Measurements from ENCODE around the gene PGC.
A peak's percentile ranks its signal among the peaks of the same experiment; 100 is the strongest.

The PGC gene

GRCh38 chr6:41713650-41714291 is 33.4 kb downstream of the PGC start:
- no peak overlapping the region for H3K4me3 ChIP-seq (ENCODE audit: low read depth, low read length)
- no peak for DNase-seq (ENCODE audit: low read depth)

GRCh38 chr6:41713159-41713649 is 34.0 kb downstream of the PGC start:
- no peak for TF ChIP-seq CTCF (IDR thresholded peaks at IDR 0.05; ENCODE audit: control insufficient read depth, extremely low read depth, insufficient read depth)
- H3K4me3 ChIP-seq (ENCODE audit: low read depth, low read length), result no peak overlapping the region
- DNase-seq (ENCODE audit: low read depth), result no peak

More at GRCh38 chr6:41713650-41714291, 33.4 kb downstream of the PGC start:
- no peak for TF ChIP-seq CTCF (IDR thresholded peaks at IDR 0.05; ENCODE audit: control insufficient read depth, extremely low read depth, insufficient read depth)

GRCh38 chr6:41712651-41713103 is 34.5 kb downstream of the PGC start:
- DNase-seq (ENCODE audit: low read depth), result peak; percentile 28
- TF ChIP-seq CTCF (IDR thresholded peaks at IDR 0.05; ENCODE audit: control insufficient read depth, extremely low read depth, insufficient read depth), result no peak

GRCh38 chr6:41711323-41712038 is 35.7 kb downstream of the PGC start:
- DNase-seq (ENCODE audit: low read depth), result no peak
- no peak overlapping the region for H3K4me3 ChIP-seq (ENCODE audit: low read depth, low read length)
- TF ChIP-seq CTCF (IDR thresholded peaks at IDR 0.05; ENCODE audit: control insufficient read depth, extremely low read depth, insufficient read depth), result no peak

More at GRCh38 chr6:41712651-41713103, 34.5 kb downstream of the PGC start:
- no peak overlapping the region for H3K4me3 ChIP-seq (ENCODE audit: low read depth, low read length)

- no peak for TF ChIP-seq CTCF (IDR thresholded peaks at IDR 0.05; ENCODE audit: control insufficient read depth, extremely low read depth, insufficient read depth)
- DNase-seq (ENCODE audit: low read depth), result no peak
- no peak overlapping the region for H3K4me3 ChIP-seq (ENCODE audit: low read depth, low read length)
Measured at GRCh38 chr6:41709375-41709774, 37.8 kb downstream of the PGC start.

GRCh38 chr6:41708856-41709255 is 38.3 kb downstream of the PGC start:
- no peak for TF ChIP-seq CTCF (IDR thresholded peaks at IDR 0.05; ENCODE audit: control insufficient read depth, extremely low read depth, insufficient read depth)
- H3K4me3 ChIP-seq (ENCODE audit: low read depth, low read length), result no peak overlapping the region
- no peak for DNase-seq (ENCODE audit: low read depth)

Data from LNCaP clone FGC (cell line).